ENCODE measurements around the gene CHRM5. TPM values are rescaled to one million over a fixed set of nuclear protein-coding genes. Genes with fewer than 3 reads are reported as not detected.

The CHRM5 gene
- not detected in 2 replicates for total RNA-seq

- Mint-ChIP-seq H3K4me3 (no peak within 1 kb of the TSS), H3K27ac (no peak within 1 kb of the TSS), H3K4me1 (ENCODE audit: low read depth) (no peaks in the 10 kb centered on the region), H3K36me3 (ENCODE audit: low read depth) (no peaks in the 10 kb centered on the region), H3K27me3 (ENCODE audit: insufficient read depth) (peaks cover 2% of the 10 kb centered on the region), H3K9me3 (no peaks in the 10 kb centered on the region)
- no peak for DNase-seq (ENCODE audit: low spot score)
- intact Hi-C loops (cut with micrococcal nuclease) = no loop called here
Measured at GRCh38 chr15:33968224-33968623, at the start of gene CHRM5. CHRM5 (plus strand) TSS chr15:33968497; CDS start chr15:34062718, 94,221 bp downstream.

GRCh38 chr15:33923446-33923845 lies 44.9 kb upstream of the CHRM5 start:
- intact Hi-C loops (cut with micrococcal nuclease) = no loop called here
- Mint-ChIP-seq H3K4me3 (no peak overlapping the region), H3K9me3 (no peaks in the 10 kb centered on the region), H3K27me3 (ENCODE audit: insufficient read depth) (no peaks in the 10 kb centered on the region), H3K4me1 (ENCODE audit: low read depth) (no peaks in the 10 kb centered on the region), H3K27ac (no peak overlapping the region), H3K36me3 (ENCODE audit: low read depth) (no peaks in the 10 kb centered on the region)
- DNase-seq (ENCODE audit: low spot score) = no peak

- Mint-ChIP-seq H3K9me3 (no peaks in the 10 kb centered on the region), H3K27me3 (ENCODE audit: insufficient read depth) (no peaks in the 10 kb centered on the region), H3K27ac (no peak overlapping the region), H3K4me1 (ENCODE audit: low read depth) (no peaks in the 10 kb centered on the region), H3K4me3 (no peak overlapping the region), H3K36me3 (ENCODE audit: low read depth) (no peaks in the 10 kb centered on the region)
- DNase-seq (ENCODE audit: low spot score) = no peak
- intact Hi-C loops (cut with micrococcal nuclease) = no loop called here
Measured at GRCh38 chr15:33926260-33926659, 42.0 kb upstream of the CHRM5 start.

GRCh38 chr15:33932734-33933133 lies 35.6 kb upstream of the CHRM5 start:
- Mint-ChIP-seq H3K9me3 (no peaks in the 10 kb centered on the region), H3K27ac (no peak overlapping the region), H3K4me3 (no peak overlapping the region), H3K36me3 (ENCODE audit: low read depth) (no peaks in the 10 kb centered on the region), H3K4me1 (ENCODE audit: low read depth) (no peaks in the 10 kb centered on the region), H3K27me3 (ENCODE audit: insufficient read depth) (no peaks in the 10 kb centered on the region)
- intact Hi-C loops (cut with micrococcal nuclease) = no loop called here
- no peak for DNase-seq (ENCODE audit: low spot score)

GRCh38 chr15:33934396-33934795 lies 33.9 kb upstream of the CHRM5 start:
- Mint-ChIP-seq H3K27ac (no peak overlapping the region), H3K4me3 (no peak overlapping the region), H3K27me3 (ENCODE audit: insufficient read depth) (no peaks in the 10 kb centered on the region), H3K36me3 (ENCODE audit: low read depth) (no peaks in the 10 kb centered on the region), H3K4me1 (ENCODE audit: low read depth) (no peaks in the 10 kb centered on the region), H3K9me3 (no peaks in the 10 kb centered on the region)
- intact Hi-C loops (cut with micrococcal nuclease) = no loop called here
- DNase-seq (ENCODE audit: low spot score) = no peak

GRCh38 chr15:33934921-33935320 lies 33.4 kb upstream of the CHRM5 start:
- no peak for DNase-seq (ENCODE audit: low spot score)
- H3K4me3 Mint-ChIP-seq = no peak overlapping the region
- H3K9me3 Mint-ChIP-seq = no peaks in the 10 kb centered on the region
- H3K4me1 Mint-ChIP-seq (ENCODE audit: low read depth) = no peaks in the 10 kb centered on the region
- no peaks in the 10 kb centered on the region for H3K27me3 Mint-ChIP-seq (ENCODE audit: insufficient read depth)
- no peak overlapping the region for H3K27ac Mint-ChIP-seq
- intact Hi-C loops (cut with micrococcal nuclease) = no loop called here
- H3K36me3 Mint-ChIP-seq (ENCODE audit: low read depth) = no peaks in the 10 kb centered on the region

- intact Hi-C loops (cut with micrococcal nuclease) = no loop called here
- peaks cover 2% of the 10 kb centered on the region for H3K27me3 Mint-ChIP-seq (ENCODE audit: insufficient read depth)
- H3K4me1 Mint-ChIP-seq (ENCODE audit: low read depth) = no peaks in the 10 kb centered on the region
- H3K36me3 Mint-ChIP-seq (ENCODE audit: low read depth) = no peaks in the 10 kb centered on the region
- no peaks in the 10 kb centered on the region for H3K9me3 Mint-ChIP-seq
- no peak for DNase-seq (ENCODE audit: low spot score)
- H3K4me3 Mint-ChIP-seq = no peak overlapping the region
- H3K27ac Mint-ChIP-seq = no peak overlapping the region
Measured at GRCh38 chr15:33941279-33942063, 26.8 kb upstream of the CHRM5 start.

- intact Hi-C loops (cut with micrococcal nuclease) = no loop called here
- Mint-ChIP-seq H3K36me3 (ENCODE audit: low read depth) (no peaks in the 10 kb centered on the region), H3K4me1 (ENCODE audit: low read depth) (no peaks in the 10 kb centered on the region), H3K27me3 (ENCODE audit: insufficient read depth) (peaks cover 2% of the 10 kb centered on the region), H3K27ac (no peak overlapping the region), H3K4me3 (no peak overlapping the region), H3K9me3 (no peaks in the 10 kb centered on the region)
- DNase-seq (ENCODE audit: low spot score) = no peak
Measured at GRCh38 chr15:33946152-33946551, 22.1 kb upstream of the CHRM5 start.

- no peaks in the 10 kb centered on the region for H3K36me3 Mint-ChIP-seq (ENCODE audit: low read depth)
- H3K4me1 Mint-ChIP-seq (ENCODE audit: low read depth) = no peaks in the 10 kb centered on the region
- no peak for DNase-seq (ENCODE audit: low spot score)
- no peaks in the 10 kb centered on the region for H3K27me3 Mint-ChIP-seq (ENCODE audit: insufficient read depth)
- H3K27ac Mint-ChIP-seq = no peak overlapping the region
- no peak overlapping the region for H3K4me3 Mint-ChIP-seq
- H3K9me3 Mint-ChIP-seq = no peaks in the 10 kb centered on the region
- intact Hi-C loops (cut with micrococcal nuclease) = no loop called here
Measured at GRCh38 chr15:33955945-33956344, 12.4 kb upstream of the CHRM5 start.

- Mint-ChIP-seq H3K9me3 (no peaks in the 10 kb centered on the region), H3K27me3 (ENCODE audit: insufficient read depth) (no peaks in the 10 kb centered on the region), H3K4me1 (ENCODE audit: low read depth) (no peaks in the 10 kb centered on the region), H3K4me3 (no peak overlapping the region), H3K27ac (no peak overlapping the region), H3K36me3 (ENCODE audit: low read depth) (no peaks in the 10 kb centered on the region)
- no peak for DNase-seq (ENCODE audit: low spot score)
- intact Hi-C loops (cut with micrococcal nuclease) = no loop called here
Measured at GRCh38 chr15:33956397-33956796, 11.9 kb upstream of the CHRM5 start.

GRCh38 chr15:33959844-33960548 lies 8.3 kb upstream of the CHRM5 start:
- no peak overlapping the region for H3K4me3 Mint-ChIP-seq
- no peak overlapping the region for H3K27ac Mint-ChIP-seq

GRCh38 chr15:33960549-33960935 lies 7.8 kb upstream of the CHRM5 start:
- no peak for DNase-seq (ENCODE audit: low spot score)
- intact Hi-C loops (cut with micrococcal nuclease) = loop anchor here (5.0 kb wide), 1 partner anchor 223 kb away; no protein-coding TSS in a partner anchor
- H3K4me3 Mint-ChIP-seq = no peak overlapping the region
- no peaks in the 10 kb centered on the region for H3K27me3 Mint-ChIP-seq (ENCODE audit: insufficient read depth)
- H3K9me3 Mint-ChIP-seq = no peaks in the 10 kb centered on the region
- H3K4me1 Mint-ChIP-seq (ENCODE audit: low read depth) = no peaks in the 10 kb centered on the region
- no peaks in the 10 kb centered on the region for H3K36me3 Mint-ChIP-seq (ENCODE audit: low read depth)
- H3K27ac Mint-ChIP-seq = no peak overlapping the region

More at GRCh38 chr15:33959844-33960548, 8.3 kb upstream of the CHRM5 start:
- no peaks in the 10 kb centered on the region for H3K9me3 Mint-ChIP-seq
- no peaks in the 10 kb centered on the region for H3K27me3 Mint-ChIP-seq (ENCODE audit: insufficient read depth)
- intact Hi-C loops (cut with micrococcal nuclease) = loop anchor here (5.0 kb wide), 1 partner anchor 223 kb away; no protein-coding TSS in a partner anchor
- no peaks in the 10 kb centered on the region for H3K36me3 Mint-ChIP-seq (ENCODE audit: low read depth)
- DNase-seq (ENCODE audit: low spot score) = no peak
- H3K4me1 Mint-ChIP-seq (ENCODE audit: low read depth) = no peaks in the 10 kb centered on the region
